LNCAP (cell line): ENCODE results near the gene TIGD3.

ENCODE experiments used
- TF ChIP-seq, protein P1 (sequence below): fragments of 450-650 bp; IDR thresholded peaks from 2 replicates; pipeline ENCODE4 v1.5.1; 2017; ENCODE audit warnings: mild to moderate bottlenecking

The TIGD3 gene

DNA sequence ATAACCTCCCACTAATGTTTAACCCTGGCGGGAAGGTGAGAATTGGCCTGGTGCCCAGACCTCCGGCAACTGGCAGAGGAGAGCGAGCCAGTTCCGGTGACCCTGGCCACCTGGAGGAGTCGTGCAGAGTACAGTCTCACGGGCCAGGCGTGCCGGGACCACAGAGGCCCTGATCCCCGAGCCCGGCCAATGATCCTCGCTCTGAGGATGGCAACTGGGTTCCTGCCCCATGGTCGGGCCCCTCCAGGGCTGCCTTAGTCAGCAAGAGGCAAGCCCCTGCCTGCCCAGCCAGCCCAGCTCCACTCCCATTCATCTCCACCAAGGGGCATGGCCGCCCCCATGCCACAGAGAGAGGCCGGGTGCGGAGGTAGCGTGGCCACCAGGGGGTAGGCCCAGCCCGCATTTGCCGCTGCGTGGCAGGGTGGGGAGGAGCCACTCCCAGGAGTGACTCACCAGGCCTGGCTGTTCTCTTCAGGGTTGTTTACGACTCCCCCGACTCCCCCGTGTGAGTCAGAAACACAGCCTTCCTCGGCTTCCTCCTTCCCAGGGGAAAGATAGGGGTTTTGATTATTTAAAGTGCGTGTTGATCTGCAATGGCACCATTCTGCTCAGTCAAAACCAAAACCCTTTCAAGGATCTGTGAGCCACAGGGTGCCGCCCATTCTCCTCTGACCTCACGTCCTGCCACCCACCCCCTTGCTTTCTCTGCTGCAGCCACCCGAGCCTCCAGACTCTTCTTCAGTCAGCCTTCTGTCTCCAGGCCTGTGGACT lies 27.7 kb downstream of the TIGD3 start, which contains the start of gene SLC25A45:
Gene SLC25A45, minus strand, starts transcription at position 614 of the 771 bp plus-strand sequence. CDS start 695 bp downstream, outside the sequence.
- TF ChIP-seq, protein P1, sequence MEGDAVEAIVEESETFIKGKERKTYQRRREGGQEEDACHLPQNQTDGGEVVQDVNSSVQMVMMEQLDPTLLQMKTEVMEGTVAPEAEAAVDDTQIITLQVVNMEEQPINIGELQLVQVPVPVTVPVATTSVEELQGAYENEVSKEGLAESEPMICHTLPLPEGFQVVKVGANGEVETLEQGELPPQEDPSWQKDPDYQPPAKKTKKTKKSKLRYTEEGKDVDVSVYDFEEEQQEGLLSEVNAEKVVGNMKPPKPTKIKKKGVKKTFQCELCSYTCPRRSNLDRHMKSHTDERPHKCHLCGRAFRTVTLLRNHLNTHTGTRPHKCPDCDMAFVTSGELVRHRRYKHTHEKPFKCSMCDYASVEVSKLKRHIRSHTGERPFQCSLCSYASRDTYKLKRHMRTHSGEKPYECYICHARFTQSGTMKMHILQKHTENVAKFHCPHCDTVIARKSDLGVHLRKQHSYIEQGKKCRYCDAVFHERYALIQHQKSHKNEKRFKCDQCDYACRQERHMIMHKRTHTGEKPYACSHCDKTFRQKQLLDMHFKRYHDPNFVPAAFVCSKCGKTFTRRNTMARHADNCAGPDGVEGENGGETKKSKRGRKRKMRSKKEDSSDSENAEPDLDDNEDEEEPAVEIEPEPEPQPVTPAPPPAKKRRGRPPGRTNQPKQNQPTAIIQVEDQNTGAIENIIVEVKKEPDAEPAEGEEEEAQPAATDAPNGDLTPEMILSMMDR = peak; percentile 60; the same call in 1 of the 2 replicates

- TF ChIP-seq, protein P1 = no peak
These were observed 28.3 kb downstream of the TIGD3 start for GRCh38 chr11:65382804-65383368.

DNA sequence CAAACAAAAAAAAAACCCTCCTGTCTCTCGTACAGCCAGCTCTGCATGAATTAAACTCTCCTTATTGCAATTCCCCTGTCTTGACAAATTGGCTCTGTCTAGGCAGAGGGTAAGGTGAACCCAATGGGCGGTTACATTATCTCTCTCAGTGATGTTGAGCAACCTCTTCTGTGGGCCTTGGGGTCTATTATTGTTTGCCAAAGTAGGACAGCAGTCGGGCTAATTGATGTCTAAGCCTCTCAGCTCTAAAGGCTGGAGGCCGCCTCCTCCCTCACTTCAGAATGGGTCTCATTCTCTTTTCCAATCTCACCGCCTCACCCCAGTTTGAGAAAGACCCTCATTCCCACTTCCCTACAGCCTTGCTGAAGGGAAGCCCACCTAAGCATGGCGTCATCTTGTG lies 29.2 kb downstream of the TIGD3 start:
- TF ChIP-seq, protein P1 = no peak

DNA sequence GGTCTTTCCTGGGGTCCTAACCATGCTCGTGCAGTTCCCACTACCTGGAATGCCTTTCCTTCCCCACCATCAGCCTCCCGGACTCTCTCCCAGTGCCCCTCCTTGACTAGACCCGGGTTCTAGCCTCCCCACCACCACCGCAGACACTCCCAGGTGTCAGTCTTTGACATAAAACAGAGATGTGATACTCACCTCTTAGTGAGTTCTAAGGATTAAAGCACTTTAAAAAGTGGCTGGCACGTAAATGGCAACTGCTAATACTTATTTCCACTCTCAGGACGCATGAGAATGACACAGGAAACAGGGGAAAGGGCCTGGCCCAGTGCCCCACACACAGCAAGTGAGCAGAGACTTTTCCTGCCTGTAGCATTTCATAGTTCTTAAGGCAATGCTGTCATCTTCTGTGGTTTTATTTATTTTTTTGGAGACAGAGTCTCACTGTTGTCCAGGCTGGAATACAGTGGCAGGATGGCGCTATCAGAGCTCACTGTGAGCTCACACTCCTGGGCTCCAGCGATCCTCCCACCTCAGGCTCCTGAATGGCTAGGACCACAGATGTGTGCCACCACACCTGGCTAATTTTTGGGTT lies 29.8 kb downstream of the TIGD3 start:
- TF ChIP-seq, protein P1 = no peak

GRCh38 chr11:65386307-65387140 lies 32.0 kb downstream of the TIGD3 start, which contains the start of gene FRMD8:
FRMD8 (plus strand) TSS chr11:65386637; CDS start chr11:65387037, 400 bp downstream.
- TF ChIP-seq, protein P1 = no peak

GRCh38 chr11:65388731-65389130 lies 34.2 kb downstream of the TIGD3 start:
- TF ChIP-seq, protein P1 = no peak
